ENCODE data around the gene LONP1.

LONP1 gene

DNA sequence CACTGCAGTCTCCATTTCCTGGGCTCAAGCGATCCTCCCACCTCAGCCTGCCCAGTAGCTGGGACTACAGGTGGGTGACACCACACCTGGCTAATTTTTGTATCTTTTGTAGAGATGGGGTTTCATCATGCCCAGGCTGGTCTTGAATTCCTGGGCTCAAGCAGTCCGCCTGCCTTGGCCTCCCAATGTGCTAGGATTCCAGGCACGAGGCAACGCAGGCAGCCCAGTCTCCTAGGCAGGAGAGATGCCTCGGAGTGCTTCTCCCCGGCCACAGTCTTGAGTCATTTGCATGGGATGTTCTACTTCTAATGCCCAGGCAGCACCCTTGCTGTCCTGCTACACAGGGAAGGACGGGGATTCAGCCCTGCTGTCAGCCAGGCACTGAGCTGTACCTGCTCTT, 48.3 kb downstream of the LONP1 start:
- Histone ChIP-seq H3K27me3 (ENCODE audit: low read length) (no peaks in the 10 kb centered on the region), H3K79me2 (ENCODE audit: insufficient read depth, low read length) (no peaks in the 10 kb centered on the region), H3K4me2 (ENCODE audit: low read depth, low read length, poor library complexity, severe bottlenecking) (no peak overlapping the region), H3K9me2 (replicated peaks; ENCODE audit: insufficient read depth, low read length) (no peaks in the 10 kb centered on the region), H3F3A (ENCODE audit: insufficient read depth) (peaks cover 3% of the 10 kb centered on the region; the same call in 1 of the 2 replicates), H3K36me3 (ENCODE audit: low read length) (no peaks in the 10 kb centered on the region), H3K27ac (ENCODE audit: low read depth, low read length) (no peak overlapping the region), H4K20me1 (ENCODE audit: low read depth, low read length) (no peaks in the 10 kb centered on the region), H3K9ac (ENCODE audit: low read length) (no peak overlapping the region), H2AFZ (ENCODE audit: low read depth, low read length, severe bottlenecking) (no peak overlapping the region), H3K9me3 (ENCODE audit: insufficient read depth, low read length) (no peaks in the 10 kb centered on the region), H3K4me3 (ENCODE audit: insufficient read depth, low read length, poor library complexity, severe bottlenecking) (no peak overlapping the region)
- no peak for TF ChIP-seq CTCF (IDR thresholded peaks at IDR 0.05; ENCODE audit: insufficient read depth, low read length, poor library complexity, severe bottlenecking)
- TF ChIP-seq EZH2phosphoT487 (conservative IDR thresholded peaks at IDR 0.05; ENCODE audit: low read length): no peak

DNA sequence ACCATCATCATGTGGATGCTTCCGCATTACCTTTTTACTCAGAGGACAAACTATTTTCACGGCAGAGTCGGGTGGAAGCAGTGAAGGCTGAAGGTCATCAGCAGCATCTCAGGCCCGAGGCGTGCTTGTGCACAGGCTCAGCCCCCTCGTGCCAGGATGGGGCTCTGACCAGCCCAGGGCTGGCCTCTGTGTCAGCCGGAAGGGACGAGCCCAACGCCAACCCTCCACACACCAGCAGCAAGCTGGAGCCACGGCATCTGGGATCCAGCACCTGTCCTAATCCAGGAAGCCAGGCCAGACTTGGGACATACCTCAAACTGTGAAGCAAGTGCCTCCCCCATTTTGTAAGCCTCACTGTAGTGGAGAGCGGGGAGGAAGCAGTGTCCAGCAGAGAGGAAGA, 50.7 kb downstream of the LONP1 start:
- H3K9me2 ChIP-seq (replicated peaks; ENCODE audit: insufficient read depth, low read length): no peaks in the 10 kb centered on the region
- 0 out of 2 replicates have a peak, but pooled peaks cover 3% of the 10 kb centered on the region for H3K36me3 ChIP-seq (ENCODE audit: low read length)

DNA sequence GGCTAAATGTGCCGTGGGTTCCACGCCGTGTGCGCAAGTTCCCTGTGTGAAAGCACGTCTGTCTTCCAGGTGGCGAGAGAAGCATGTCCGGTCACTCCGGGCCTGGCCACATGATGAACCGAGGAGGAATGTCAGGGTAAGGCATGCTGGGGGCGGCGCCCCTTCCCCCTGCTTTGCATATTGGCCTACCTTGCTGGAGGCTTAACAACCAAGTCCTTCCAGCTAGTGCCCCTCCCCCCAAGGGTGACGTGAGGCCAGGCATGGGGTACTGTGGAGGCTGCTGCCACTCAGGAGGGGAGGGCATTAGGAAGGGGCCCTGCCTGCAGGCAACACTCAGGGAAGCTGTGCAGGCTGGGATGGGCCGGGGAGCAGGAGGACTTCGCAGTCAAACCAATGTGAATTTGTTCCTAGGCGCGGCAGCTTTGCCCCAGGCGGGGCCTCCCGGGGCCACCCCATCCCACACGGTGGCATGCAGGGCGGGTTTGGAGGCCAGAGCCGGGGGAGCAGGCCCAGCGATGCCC, 52.1 kb downstream of the LONP1 start:
- H3K27ac ChIP-seq (ENCODE audit: low read depth, low read length): no peak overlapping the region
- no peaks in the 10 kb centered on the region for H3K9me3 ChIP-seq (ENCODE audit: insufficient read depth, low read length)
- H3K9ac ChIP-seq (ENCODE audit: low read length): no peak overlapping the region
- H3K9me2 ChIP-seq (replicated peaks; ENCODE audit: insufficient read depth, low read length): no peaks in the 10 kb centered on the region
- no peaks in the 10 kb centered on the region for H3K79me2 ChIP-seq (ENCODE audit: insufficient read depth, low read length)
- peaks cover 2% of the 10 kb centered on the region; the same call in 1 of the 2 replicates for H4K20me1 ChIP-seq (ENCODE audit: low read depth, low read length)
- H2AFZ ChIP-seq (ENCODE audit: low read depth, low read length, severe bottlenecking): no peak overlapping the region
- H3K27me3 ChIP-seq (ENCODE audit: low read length): no peaks in the 10 kb centered on the region
- H3F3A ChIP-seq (ENCODE audit: insufficient read depth): no peaks in the 10 kb centered on the region
- TF ChIP-seq EZH2phosphoT487 (conservative IDR thresholded peaks at IDR 0.05; ENCODE audit: low read length) (no peak), CTCF (IDR thresholded peaks at IDR 0.05; ENCODE audit: insufficient read depth, low read length, poor library complexity, severe bottlenecking) (no peak)
- H3K36me3 ChIP-seq (ENCODE audit: low read length): 0 out of 2 replicates have a peak, but pooled peaks cover 3% of the 10 kb centered on the region
- H3K4me2 ChIP-seq (ENCODE audit: low read depth, low read length, poor library complexity, severe bottlenecking): no peak overlapping the region
- H3K4me3 ChIP-seq (ENCODE audit: insufficient read depth, low read length, poor library complexity, severe bottlenecking): no peak overlapping the region

More for the DNA sequence above, 50.7 kb downstream of the LONP1 start:
- Histone ChIP-seq H3K9ac (ENCODE audit: low read length) (no peak overlapping the region), H3K79me2 (ENCODE audit: insufficient read depth, low read length) (no peaks in the 10 kb centered on the region), H2AFZ (ENCODE audit: low read depth, low read length, severe bottlenecking) (no peak overlapping the region), H3K9me3 (ENCODE audit: insufficient read depth, low read length) (no peaks in the 10 kb centered on the region), H3K27ac (ENCODE audit: low read depth, low read length) (no peak overlapping the region), H3K4me3 (ENCODE audit: insufficient read depth, low read length, poor library complexity, severe bottlenecking) (no peak overlapping the region), H4K20me1 (ENCODE audit: low read depth, low read length) (peaks cover 2% of the 10 kb centered on the region; the same call in 1 of the 2 replicates), H3F3A (ENCODE audit: insufficient read depth) (no peaks in the 10 kb centered on the region), H3K4me2 (ENCODE audit: low read depth, low read length, poor library complexity, severe bottlenecking) (no peak overlapping the region), H3K27me3 (ENCODE audit: low read length) (no peaks in the 10 kb centered on the region)
- TF ChIP-seq EZH2phosphoT487 (conservative IDR thresholded peaks at IDR 0.05; ENCODE audit: low read length): no peak
- TF ChIP-seq CTCF (IDR thresholded peaks at IDR 0.05; ENCODE audit: insufficient read depth, low read length, poor library complexity, severe bottlenecking): no peak

Data from SU-DHL-6 (cell line).